D341Med (cell line): ENCODE data around the gene FRMD4A.
"Not testable (repeated sequence)": the region's sequence is repeated elsewhere in the genome, so short reads cannot be mapped to it uniquely, and the experiment has no call there.

Source experiments
- DNase-seq: peaks from one replicate; pipeline ENCODE4 v3.0.0; 2012; ENCODE audit warnings: low spot score

The FRMD4A gene

GRCh38 chr10:14052931-14053330 lies 277.8 kb downstream of the FRMD4A start:
- DNase-seq: no peak

GRCh38 chr10:14050598-14050997 lies 280.1 kb downstream of the FRMD4A start:
- DNase-seq: no peak

DNA sequence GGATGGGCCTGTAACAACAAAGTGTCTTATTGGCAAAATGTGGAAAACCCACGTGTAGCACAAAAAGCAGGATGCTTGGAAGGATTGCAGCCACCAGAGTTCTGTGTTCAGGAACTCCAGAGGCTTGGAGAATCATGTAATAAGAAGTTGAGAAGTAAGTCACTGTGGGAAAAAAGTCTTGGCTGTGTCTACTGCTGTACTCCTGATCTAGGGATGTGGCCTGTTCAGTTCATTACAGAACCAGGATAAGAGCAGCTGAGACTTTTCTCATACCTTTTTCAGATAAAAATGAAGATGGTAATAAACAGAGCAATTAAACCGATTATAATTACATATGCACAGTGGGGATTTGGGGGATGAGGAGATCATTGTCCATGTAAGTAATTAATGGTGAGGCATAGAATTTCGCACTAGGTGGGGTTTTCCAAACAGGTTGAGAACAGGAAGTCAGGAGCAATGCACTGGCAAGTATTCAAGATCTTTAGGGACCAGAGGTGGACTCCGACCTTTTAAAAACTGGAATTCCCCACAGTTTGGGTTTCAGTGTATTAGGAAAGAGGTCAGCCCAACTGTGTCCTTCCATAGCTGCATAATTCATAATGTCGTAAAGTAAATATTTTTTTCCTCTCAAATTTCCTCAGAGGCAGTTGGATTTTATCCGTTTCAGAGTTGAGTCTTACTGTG lies 281.7 kb downstream of the FRMD4A start:
- no peak for DNase-seq

GRCh38 chr10:14047431-14047830 lies 283.3 kb downstream of the FRMD4A start:
- no peak for DNase-seq

DNA sequence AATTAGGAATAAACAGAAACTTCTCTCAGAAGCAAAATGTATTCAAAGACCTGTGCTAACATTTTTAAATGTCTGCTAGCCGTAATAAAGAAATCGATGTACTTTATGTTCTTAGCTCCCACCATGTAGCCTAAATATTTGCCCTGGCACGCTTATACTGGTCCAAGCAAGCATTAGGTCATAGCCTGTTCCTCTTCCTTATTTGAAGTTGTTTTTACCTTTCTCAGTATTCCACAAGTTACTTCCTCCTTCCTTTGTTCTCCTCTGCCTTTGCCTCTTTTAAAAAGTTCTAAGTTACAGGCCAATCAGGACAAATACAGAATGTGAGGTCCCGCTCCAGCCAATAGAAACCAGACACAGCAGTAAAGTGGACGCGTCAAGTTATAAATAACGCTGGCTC lies 288.7 kb downstream of the FRMD4A start:
- DNase-seq: not testable (repeated sequence)

- DNase-seq: no peak
Measured at GRCh38 chr10:14040787-14041631, 289.7 kb downstream of the FRMD4A start.

DNA sequence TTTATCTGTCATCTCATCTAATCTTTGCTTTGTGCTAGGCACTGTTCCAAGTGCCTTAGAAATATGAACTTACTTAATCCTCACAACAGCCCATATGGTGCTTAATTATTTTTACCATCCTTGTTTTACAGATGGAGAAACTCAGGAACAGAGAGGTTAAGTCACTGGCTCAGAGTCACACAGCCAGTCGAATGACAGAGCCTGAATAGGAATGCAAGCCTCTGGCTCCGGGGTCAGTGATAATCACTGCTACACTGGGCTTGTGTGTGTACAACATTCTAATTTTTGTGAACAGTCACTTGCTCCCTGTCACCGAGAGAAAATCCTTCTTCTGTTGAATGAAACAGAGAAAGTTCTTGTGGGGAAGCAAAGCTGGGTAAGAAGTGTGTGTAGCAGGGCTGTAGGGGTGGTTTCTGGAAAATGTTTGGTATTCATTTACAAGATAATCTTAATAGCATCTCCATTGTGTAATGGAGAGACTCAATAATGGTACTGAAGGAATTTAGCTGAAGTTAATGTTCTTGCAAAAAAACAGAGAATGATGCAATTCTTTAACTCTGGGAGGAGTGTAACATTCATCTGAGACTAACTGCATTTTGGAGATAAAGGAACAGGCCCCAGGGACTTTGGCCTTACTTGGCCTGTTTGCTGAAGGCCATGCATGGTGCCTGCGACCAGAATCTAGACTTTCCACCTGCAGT lies 290.6 kb downstream of the FRMD4A start:
- no peak for DNase-seq

- no peak for DNase-seq
Measured at GRCh38 chr10:14036233-14036632, 294.5 kb downstream of the FRMD4A start.

DNA sequence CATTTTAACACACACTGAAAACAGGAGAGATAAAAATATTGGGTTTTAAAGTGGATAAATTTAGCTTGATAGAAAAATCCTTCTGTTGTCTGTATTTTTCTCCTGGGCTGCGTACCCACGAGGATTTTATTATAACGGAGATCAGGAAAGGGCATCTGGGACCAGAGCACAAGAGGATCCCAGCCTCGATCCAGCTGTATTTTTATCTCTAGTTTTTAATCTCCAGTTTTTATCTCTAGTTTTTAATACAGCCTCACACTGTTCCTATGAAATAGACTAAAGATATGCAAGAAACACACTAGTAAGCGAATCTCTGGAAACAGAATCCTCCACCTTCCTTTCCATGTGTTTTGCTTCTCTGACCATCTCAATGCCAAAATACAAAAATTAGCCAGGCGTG lies 295.2 kb downstream of the FRMD4A start:
- no peak for DNase-seq

DNA sequence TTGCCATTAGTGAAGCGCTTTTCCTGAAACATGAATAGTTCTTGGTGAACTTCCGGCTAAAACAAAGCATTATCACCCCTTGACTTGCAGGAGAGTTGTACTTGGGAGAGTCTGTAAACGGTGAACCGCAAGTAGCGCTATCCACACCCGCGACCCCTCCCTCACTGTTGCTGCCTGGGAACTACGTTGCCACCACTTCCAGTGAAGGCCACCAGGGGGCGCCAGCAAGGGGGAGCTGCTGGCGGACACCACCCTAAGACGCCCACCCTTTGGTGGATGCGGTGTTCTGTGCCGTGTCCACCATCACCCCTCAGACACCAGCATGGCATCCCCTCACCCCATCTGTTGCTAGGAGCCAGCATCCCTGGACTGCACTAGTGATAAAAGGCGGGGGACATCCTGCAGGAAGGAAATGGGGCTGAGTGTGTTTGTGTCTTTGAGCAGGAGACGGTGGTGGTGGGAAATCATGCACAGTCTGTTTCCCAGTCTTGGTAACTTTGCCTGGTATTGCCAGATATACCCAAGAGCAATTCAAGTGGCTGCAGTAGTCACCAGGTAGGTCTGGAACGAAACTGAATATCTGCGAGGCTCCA lies 298.2 kb downstream of the FRMD4A start:
- peak; percentile 40 for DNase-seq

DNA sequence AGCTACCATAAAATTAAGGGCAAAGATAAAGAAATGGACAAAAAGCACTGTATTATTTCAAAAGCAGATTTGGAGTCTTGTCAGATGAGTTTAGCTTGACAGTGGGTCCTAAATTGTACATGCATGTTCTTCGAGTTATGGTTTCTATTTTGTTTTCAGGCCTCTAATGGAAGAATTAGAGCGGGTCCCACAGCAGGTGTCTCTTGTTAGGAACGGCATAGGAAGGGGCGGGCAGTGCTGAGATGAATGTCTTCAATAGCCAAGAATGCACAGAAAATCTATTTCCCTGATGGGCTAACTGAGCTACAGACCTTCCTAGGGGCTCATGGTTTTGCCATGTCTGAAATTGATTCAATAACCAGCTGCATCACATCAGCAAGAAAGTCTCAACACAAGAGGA lies 304.4 kb downstream of the FRMD4A start:
- DNase-seq: no peak

GRCh38 chr10:14025283-14026189 lies 305.2 kb downstream of the FRMD4A start:
- DNase-seq: no peak

GRCh38 chr10:14024329-14025202 lies 306.2 kb downstream of the FRMD4A start:
- no peak for DNase-seq

DNA sequence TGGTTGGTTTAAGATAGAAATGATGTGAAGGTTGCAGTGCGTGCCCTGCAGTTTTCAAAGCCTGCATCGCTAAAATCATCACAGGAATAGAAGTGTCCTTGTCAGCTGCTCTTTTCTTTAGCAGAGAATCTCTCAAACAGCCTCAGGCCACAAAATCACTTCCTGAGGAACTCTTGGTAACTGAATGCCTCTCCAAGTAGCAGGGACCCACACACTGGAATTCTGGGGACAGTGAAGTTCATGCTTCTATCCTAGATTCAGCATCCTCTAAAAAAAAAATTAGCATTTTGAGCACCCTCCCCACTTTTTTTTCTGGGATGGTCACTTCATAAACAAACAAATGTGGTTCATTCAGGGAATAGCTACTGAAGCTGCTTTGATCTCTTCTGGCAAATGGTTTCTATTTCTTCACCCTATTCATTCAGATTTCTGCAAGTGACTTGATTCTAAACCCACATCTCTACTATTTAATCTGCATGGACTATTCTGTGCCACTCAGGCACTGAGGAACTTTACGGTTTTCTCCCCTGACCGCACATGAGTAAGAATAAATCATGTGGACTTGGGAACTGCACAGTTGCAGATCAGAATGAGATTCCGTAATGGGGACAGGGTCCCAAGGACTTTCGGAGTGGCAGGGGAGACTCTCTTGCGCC lies 306.9 kb downstream of the FRMD4A start:
- no peak for DNase-seq

- DNase-seq: no peak
Measured at GRCh38 chr10:14022954-14023672, 307.6 kb downstream of the FRMD4A start.

- no peak for DNase-seq
Measured at GRCh38 chr10:14022052-14022451, 308.7 kb downstream of the FRMD4A start.

GRCh38 chr10:14020037-14020664 lies 310.6 kb downstream of the FRMD4A start:
- no peak for DNase-seq

- DNase-seq: no peak
Measured at GRCh38 chr10:14017467-14017866, 313.3 kb downstream of the FRMD4A start.

GRCh38 chr10:14016931-14017333 lies 313.8 kb downstream of the FRMD4A start:
- DNase-seq: no peak
